HL-60/S4 treated with retinoic acid at 250 ng/mL for 4 days and 3 days (cell line): Measurements from ENCODE around the gene CISTR.

Experiments
- in situ Hi-C: fragments of 300-500 bp; cut with MboI; formaldehyde crosslinking; loops from 2 replicates; pipeline ENCODE4 v1.7.0; 2022; ENCODE audit warnings: low sequenced_read_pairs

CISTR gene

GRCh38 chr12:53747095-53747494, 4.7 kb downstream of the CISTR start:
- in situ Hi-C loops, result no loop called here

- in situ Hi-C loops, result no loop called here
These were observed 5.1 kb downstream of the CISTR start for GRCh38 chr12:53746592-53747092.

GRCh38 chr12:53744751-53745150, 7.0 kb downstream of the CISTR start:
- in situ Hi-C loops, result loop anchor here (5.0 kb wide), 1 partner anchor 42 kb away; no protein-coding TSS in a partner anchor

- in situ Hi-C loops, result loop anchor here (5.0 kb wide), 1 partner anchor 42 kb away; no protein-coding TSS in a partner anchor
These were observed 7.7 kb downstream of the CISTR start for GRCh38 chr12:53744130-53744441.

- in situ Hi-C loops, result loop anchor here (5.0 kb wide), 1 partner anchor 41 kb away; no protein-coding TSS in a partner anchor
These were observed 8.3 kb downstream of the CISTR start for GRCh38 chr12:53743266-53744129.

GRCh38 chr12:53740130-53740491, 11.7 kb downstream of the CISTR start:
- in situ Hi-C loops, result loop anchor here (5.0 kb wide), 1 partner anchor 38 kb away; no protein-coding TSS in a partner anchor

GRCh38 chr12:53739214-53740129, 12.3 kb downstream of the CISTR start:
- in situ Hi-C loops, result loop anchor here (5.0 kb wide), 1 partner anchor 37 kb away; no protein-coding TSS in a partner anchor

GRCh38 chr12:53738406-53739213, 13.2 kb downstream of the CISTR start:
- in situ Hi-C loops, result no loop called here

GRCh38 chr12:53737951-53738405, 13.8 kb downstream of the CISTR start:
- in situ Hi-C loops, result no loop called here

GRCh38 chr12:53737093-53737808, 14.5 kb downstream of the CISTR start:
- in situ Hi-C loops, result no loop called here

GRCh38 chr12:53736592-53736991, 15.2 kb downstream of the CISTR start:
- in situ Hi-C loops, result no loop called here

GRCh38 chr12:53735556-53735955, 16.2 kb downstream of the CISTR start:
- in situ Hi-C loops, result no loop called here

- in situ Hi-C loops, result no loop called here
These were observed 17.4 kb downstream of the CISTR start for GRCh38 chr12:53734425-53734824.

GRCh38 chr12:53733807-53734200, 18.0 kb downstream of the CISTR start:
- in situ Hi-C loops, result no loop called here

GRCh38 chr12:53733051-53733806, 18.6 kb downstream of the CISTR start:
- in situ Hi-C loops, result no loop called here

- in situ Hi-C loops, result no loop called here
These were observed 22.1 kb downstream of the CISTR start for GRCh38 chr12:53729644-53730043.

- in situ Hi-C loops, result no loop called here
These were observed 23.6 kb downstream of the CISTR start for GRCh38 chr12:53728206-53728605.

- in situ Hi-C loops, result no loop called here
These were observed 24.3 kb downstream of the CISTR start, which contains the start of gene CALCOCO1 for GRCh38 chr12:53727310-53728041. Gene CALCOCO1, minus strand, starts transcription at chr12:53727452. Its CDS starts 2,210 bp downstream, at chr12:53725242.
